Ectodermal cell (in vitro differentiated cells): ENCODE measurements around the gene CYTH3.

Source experiments
- H3K27ac ChIP-seq: 2 replicates; pipeline ENCODE4 v1.7.0; 2013; ENCODE audit warnings: mild to moderate bottlenecking, low read depth, low read length; ENCODE audit not compliant: insufficient read depth, poor library complexity, severe bottlenecking
- H3K27me3 ChIP-seq: 2 replicates; pipeline ENCODE4 v1.7.0; 2013; ENCODE audit warnings: mild to moderate bottlenecking, low read length; ENCODE audit not compliant: insufficient read depth, control insufficient read depth, poor library complexity, severe bottlenecking
- H3K36me3 ChIP-seq: one replicate; pipeline ENCODE4 v1.7.0; 2013; ENCODE audit warnings: low read length; ENCODE audit not compliant: control insufficient read depth, insufficient read depth
- H3K4me1 ChIP-seq: one replicate; pipeline ENCODE4 v1.7.0; 2013; ENCODE audit warnings: low read length; ENCODE audit not compliant: control insufficient read depth, insufficient read depth
- H3K4me3 ChIP-seq: 2 replicates; pipeline ENCODE4 v1.7.0; 2013; ENCODE audit warnings: low read depth, low read length, control low read depth; ENCODE audit not compliant: insufficient read depth
- H3K9me3 ChIP-seq: 2 replicates; pipeline ENCODE4 v1.7.0; 2013; ENCODE audit warnings: mild to moderate bottlenecking, low read length, moderate library complexity; ENCODE audit not compliant: control insufficient read depth
- WGBS, 2 experiments: methylation state at CpG; one replicate each; pipeline ENCODE4 v1.1.7; 2013; ENCODE audit warnings: missing lambda C conversion rate in 2 of 2; 5-methylcytosine and 5-hydroxymethylcytosine counted together

The CYTH3 gene

GRCh38 chr7:6248581-6248980 is 23.8 kb downstream of the CYTH3 start:
- no peaks in the 10 kb centered on the region for H3K9me3 ChIP-seq
- no peaks in the 10 kb centered on the region for H3K4me1 ChIP-seq
- no peak overlapping the region for H3K4me3 ChIP-seq
- H3K27ac ChIP-seq: no peak overlapping the region
- H3K27me3 ChIP-seq: no peaks in the 10 kb centered on the region
- H3K36me3 ChIP-seq: no peaks in the 10 kb centered on the region
- 92 to 95% methylated on average over 6 of the region's 6 CpGs for WGBS, 2 experiments

- WGBS, 2 experiments: 91 to 92% methylated on average over 6 of the region's 8 CpGs
- Histone ChIP-seq H3K9me3 (no peaks in the 10 kb centered on the region), H3K27ac (no peak overlapping the region), H3K36me3 (no peaks in the 10 kb centered on the region), H3K4me3 (no peak overlapping the region), H3K27me3 (no peaks in the 10 kb centered on the region), H3K4me1 (no peaks in the 10 kb centered on the region)
Measured at GRCh38 chr7:6246251-6246917, 26.0 kb downstream of the CYTH3 start.

GRCh38 chr7:6244021-6244420 is 28.4 kb downstream of the CYTH3 start:
- no peak overlapping the region for H3K4me3 ChIP-seq
- no peaks in the 10 kb centered on the region for H3K9me3 ChIP-seq
- no peaks in the 10 kb centered on the region for H3K27me3 ChIP-seq
- H3K36me3 ChIP-seq: no peaks in the 10 kb centered on the region
- no peak overlapping the region for H3K27ac ChIP-seq
- H3K4me1 ChIP-seq: no peaks in the 10 kb centered on the region
- 97 to 100% methylated on average over 1 to 3 of the region's 3 CpGs for WGBS, 2 experiments

- no peaks in the 10 kb centered on the region for H3K36me3 ChIP-seq
- WGBS, 2 experiments: 89 to 94% methylated on average over 5 of the region's 5 CpGs
- no peaks in the 10 kb centered on the region for H3K9me3 ChIP-seq
- H3K4me1 ChIP-seq: no peaks in the 10 kb centered on the region
- H3K27ac ChIP-seq: no peak overlapping the region
- H3K27me3 ChIP-seq: no peaks in the 10 kb centered on the region
- no peak overlapping the region for H3K4me3 ChIP-seq
Measured at GRCh38 chr7:6243168-6243567, 29.3 kb downstream of the CYTH3 start.

- no peaks in the 10 kb centered on the region for H3K4me1 ChIP-seq
- H3K4me3 ChIP-seq: no peak overlapping the region
- WGBS, 2 experiments: 95% methylated on average over 5 of the region's 5 CpGs
- no peaks in the 10 kb centered on the region for H3K9me3 ChIP-seq
- H3K36me3 ChIP-seq: no peaks in the 10 kb centered on the region
- H3K27me3 ChIP-seq: no peaks in the 10 kb centered on the region
- H3K27ac ChIP-seq: no peak overlapping the region
Measured at GRCh38 chr7:6242561-6242960, 29.9 kb downstream of the CYTH3 start.

GRCh38 chr7:6241607-6241973 is 30.8 kb downstream of the CYTH3 start:
- H3K36me3 ChIP-seq: no peaks in the 10 kb centered on the region
- no peaks in the 10 kb centered on the region for H3K9me3 ChIP-seq
- no peak overlapping the region for H3K27ac ChIP-seq
- no peak overlapping the region for H3K4me3 ChIP-seq
- no peaks in the 10 kb centered on the region for H3K27me3 ChIP-seq
- 95 to 97% methylated on average over 4 of the region's 4 CpGs for WGBS, 2 experiments
- H3K4me1 ChIP-seq: no peaks in the 10 kb centered on the region

GRCh38 chr7:6238309-6238925 is 34.0 kb downstream of the CYTH3 start:
- Histone ChIP-seq H3K4me3 (no peak overlapping the region), H3K27me3 (no peaks in the 10 kb centered on the region), H3K9me3 (no peaks in the 10 kb centered on the region), H3K36me3 (no peaks in the 10 kb centered on the region), H3K27ac (no peak overlapping the region), H3K4me1 (no peaks in the 10 kb centered on the region)
- 91 to 99% methylated on average over 5 of the region's 5 CpGs for WGBS, 2 experiments

GRCh38 chr7:6237730-6238129 is 34.7 kb downstream of the CYTH3 start:
- WGBS, 2 experiments: 97 to 98% methylated on average over 3 of the region's 3 CpGs
- Histone ChIP-seq H3K9me3 (no peaks in the 10 kb centered on the region), H3K27me3 (no peaks in the 10 kb centered on the region), H3K27ac (no peak overlapping the region), H3K4me1 (no peaks in the 10 kb centered on the region), H3K4me3 (no peak overlapping the region), H3K36me3 (no peaks in the 10 kb centered on the region)

GRCh38 chr7:6237011-6237410 is 35.4 kb downstream of the CYTH3 start:
- no peak overlapping the region for H3K4me3 ChIP-seq
- no peaks in the 10 kb centered on the region for H3K36me3 ChIP-seq
- no peak overlapping the region for H3K27ac ChIP-seq
- no peaks in the 10 kb centered on the region for H3K9me3 ChIP-seq
- H3K27me3 ChIP-seq: no peaks in the 10 kb centered on the region
- WGBS, 2 experiments: 84 to 88% methylated on average over 7 of the region's 7 CpGs
- H3K4me1 ChIP-seq: no peaks in the 10 kb centered on the region

GRCh38 chr7:6235029-6235871 is 37.2 kb downstream of the CYTH3 start:
- Histone ChIP-seq H3K4me1 (peaks cover 5% of the 10 kb centered on the region), H3K4me3 (no peak overlapping the region), H3K27ac (no peak overlapping the region), H3K9me3 (no peaks in the 10 kb centered on the region), H3K36me3 (no peaks in the 10 kb centered on the region), H3K27me3 (no peaks in the 10 kb centered on the region)
- WGBS, 2 experiments: 93 to 95% methylated on average over 16 of the region's 16 CpGs
